OCI-LY1 (cell line): Measurements from ENCODE around the gene PSMB10.

Experiments
- H2AFZ ChIP-seq: fragments of 200-600 bp; sonication (generic), shearing (Covaris generic); 2 replicates; pipeline ENCODE4 v1.6.0; 2014; ENCODE audit warnings: antibody characterized with exemption, mild to moderate bottlenecking, low read length
- H3F3A ChIP-seq: fragments of 200-600 bp; sonication (generic), shearing (Covaris generic); 2 replicates; pipeline ENCODE4 v1.6.0; 2014; ENCODE audit warnings: mild to moderate bottlenecking, antibody characterized with exemption, low read length, moderate library complexity; ENCODE audit not compliant: insufficient read depth
- H3K27ac ChIP-seq: fragments of 200-600 bp; sonication (generic); 2 replicates; pipeline ENCODE4 v1.5.1; 2014; ENCODE audit warnings: low read length, mixed run types, mild to moderate bottlenecking, low read depth; ENCODE audit not compliant: poor library complexity, severe bottlenecking
- H3K27me3 ChIP-seq: fragments of 200-600 bp; sonication (generic); 2 replicates; pipeline ENCODE4 v1.6.0; 2014; ENCODE audit warnings: antibody characterized with exemption, mild to moderate bottlenecking, low read length, moderate library complexity; ENCODE audit not compliant: insufficient read depth
- H3K36me3 ChIP-seq: fragments of 200-600 bp; sonication (generic); 2 replicates; pipeline ENCODE4 v1.6.1; 2014; ENCODE audit warnings: mild to moderate bottlenecking, antibody characterized with exemption, low read length, moderate library complexity, mixed read lengths; ENCODE audit not compliant: insufficient read depth
- H3K4me1 ChIP-seq: fragments of 200-600 bp; sonication (generic); 2 replicates; pipeline ENCODE4 v1.5.1; 2014; ENCODE audit warnings: mild to moderate bottlenecking, low read length, moderate library complexity; ENCODE audit not compliant: insufficient read depth, severe bottlenecking
- H3K4me2 ChIP-seq: fragments of 200-600 bp; sonication (generic), shearing (Covaris generic); 2 replicates; pipeline ENCODE4 v1.6.1; 2014; ENCODE audit warnings: low read length
- H3K4me3 ChIP-seq: fragments of 200-600 bp; sonication (generic); 2 replicates; pipeline ENCODE4 v1.5.1; 2014; ENCODE audit warnings: low read length, low read depth, mild to moderate bottlenecking, mixed read lengths; ENCODE audit not compliant: poor library complexity, severe bottlenecking
- H3K79me2 ChIP-seq: fragments of 200-600 bp; shearing (Covaris generic); 2 replicates; pipeline ENCODE4 v1.6.1; 2016; ENCODE audit warnings: mixed run types, low read length, mixed read lengths; ENCODE audit not compliant: insufficient read depth
- H3K9ac ChIP-seq: fragments of 200-600 bp; sonication (generic), shearing (Covaris generic); 2 replicates; pipeline ENCODE4 v1.6.1; 2014; ENCODE audit warnings: mild to moderate bottlenecking, low read length, mixed read lengths
- H3K9me2 ChIP-seq: fragments of 200-600 bp; sonication (generic), shearing (Covaris generic); 2 replicates; pipeline ENCODE4 v1.6.1; 2014; ENCODE audit warnings: low read depth, mild to moderate bottlenecking, low read length, mixed read lengths
- H3K9me3 ChIP-seq: fragments of 200-600 bp; shearing (Covaris generic); 2 replicates; pipeline ENCODE4 v1.6.1; 2014; ENCODE audit warnings: low read length, mixed read lengths
- H4K20me1 ChIP-seq: fragments of 200-600 bp; sonication (generic), shearing (Covaris generic); 2 replicates; pipeline ENCODE4 v1.6.0; 2016; ENCODE audit warnings: mild to moderate bottlenecking, low read length; ENCODE audit not compliant: insufficient read depth
- CTCF ChIP-seq: fragments of 200-600 bp; sonication (generic), shearing (Covaris generic); IDR thresholded peaks from 2 replicates; pipeline ENCODE4 v1.5.1; 2017; ENCODE audit warnings: mild to moderate bottlenecking, antibody characterized with exemption, low read length, moderate library complexity, mixed read lengths
- EZH2 ChIP-seq: fragments of 200-600 bp; sonication (generic), shearing (Covaris generic); IDR thresholded peaks from 2 replicates; pipeline ENCODE4 v1.8.0; 2017; ENCODE audit warnings: borderline replicate concordance, mixed run types, mild to moderate bottlenecking, antibody characterized with exemption, low read length, moderate library complexity, mixed read lengths

The PSMB10 gene

DNA sequence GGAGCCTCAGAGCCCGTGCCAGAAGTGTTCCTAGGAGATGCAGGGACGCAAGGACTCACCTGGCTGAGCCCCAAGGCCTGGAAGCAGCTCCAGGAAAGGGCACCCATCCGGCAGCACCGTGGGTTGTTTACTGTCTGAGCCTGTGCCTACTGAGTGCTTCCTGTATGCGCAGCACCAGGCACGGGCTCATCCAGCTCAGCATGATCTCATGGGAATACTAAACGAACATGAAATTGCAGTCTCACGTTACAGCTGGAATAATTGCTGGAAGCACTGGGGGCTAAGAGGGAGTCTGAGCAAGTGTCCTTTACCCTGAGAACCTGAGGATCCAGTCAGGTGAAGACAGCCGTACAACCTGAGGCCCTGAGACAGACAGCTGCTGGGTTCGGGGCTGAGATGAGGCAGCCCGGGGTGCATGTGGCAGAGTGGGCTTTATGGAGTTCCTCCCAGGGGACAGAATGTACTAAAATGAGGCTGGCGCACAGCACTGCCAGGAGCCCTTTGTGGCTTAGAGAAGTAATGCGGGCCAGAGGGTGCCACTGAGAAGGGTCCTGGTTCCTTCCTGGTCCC is 10.4 kb downstream of the PSMB10 start:
- no peak overlapping the region for H3K4me3 ChIP-seq
- H3K4me1 ChIP-seq, result peaks cover 14% of the 10 kb centered on the region
- no peaks in the 10 kb centered on the region for H3K9me3 ChIP-seq
- H3K27ac ChIP-seq, result peak overlapping the region; percentile 9
- TF ChIP-seq CTCF (no peak), EZH2 (no peak)
- H4K20me1 ChIP-seq, result no peaks in the 10 kb centered on the region
- H3K9me2 ChIP-seq, result no peaks in the 10 kb centered on the region
- H3K79me2 ChIP-seq, result no peaks in the 10 kb centered on the region
- H3K36me3 ChIP-seq, result peaks cover 15% of the 10 kb centered on the region; the same call in 1 of the 2 replicates
- H2AFZ ChIP-seq, result no peak overlapping the region
- H3K4me2 ChIP-seq, result no peak overlapping the region
- H3K27me3 ChIP-seq, result no peaks in the 10 kb centered on the region
- H3F3A ChIP-seq, result no peaks in the 10 kb centered on the region
- H3K9ac ChIP-seq, result no peak overlapping the region; the same call in 1 of the 2 replicates

DNA sequence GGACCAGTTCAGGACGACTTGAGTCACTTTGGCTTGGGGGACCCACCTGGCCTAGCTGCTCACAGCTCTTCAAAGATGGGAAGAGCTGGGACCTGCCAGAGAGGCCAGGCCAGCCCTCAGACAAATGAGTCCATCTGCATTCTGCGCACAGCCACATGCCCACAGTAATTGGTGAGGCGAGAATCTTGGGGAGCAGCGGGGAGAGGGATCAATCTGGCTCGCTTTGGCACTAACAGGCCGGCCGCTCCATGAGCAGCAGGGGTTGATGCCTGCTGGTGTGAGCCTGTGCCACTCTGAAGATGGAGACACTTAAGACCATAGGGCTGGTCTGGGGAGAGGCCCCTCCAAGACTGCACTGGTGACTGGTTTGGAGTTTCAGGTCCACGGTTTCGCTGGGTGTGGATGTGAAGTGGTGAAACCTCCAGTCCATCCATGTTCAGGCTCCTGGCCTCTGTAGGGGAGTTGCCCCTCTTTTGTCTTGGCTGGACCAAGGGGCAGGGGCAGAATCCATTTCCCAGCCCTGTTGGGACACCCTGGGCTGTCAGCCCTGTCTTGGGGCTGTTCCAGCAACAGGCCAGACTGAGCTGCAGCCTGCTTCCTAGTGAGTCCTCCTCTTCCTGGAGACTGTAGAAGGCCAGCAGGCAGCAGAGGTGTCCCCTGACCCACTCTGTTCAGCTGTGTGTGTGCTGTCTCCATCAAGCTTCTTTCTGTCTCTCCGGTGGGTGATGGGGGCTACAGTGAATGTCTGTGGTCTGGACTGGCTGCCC is 12.3 kb downstream of the PSMB10 start:
- Histone ChIP-seq H3K4me3 (no peak overlapping the region), H3K27me3 (no peaks in the 10 kb centered on the region), H3K9ac (no peak overlapping the region), H3K4me1 (peaks cover 14% of the 10 kb centered on the region), H3K79me2 (no peaks in the 10 kb centered on the region), H3K9me3 (no peaks in the 10 kb centered on the region), H3F3A (no peaks in the 10 kb centered on the region), H3K36me3 (peaks cover 10% of the 10 kb centered on the region; the same call in 1 of the 2 replicates), H3K4me2 (no peak overlapping the region), H3K27ac (no peak overlapping the region), H3K9me2 (no peaks in the 10 kb centered on the region), H4K20me1 (no peaks in the 10 kb centered on the region), H2AFZ (no peak overlapping the region)
- TF ChIP-seq CTCF (no peak), EZH2 (no peak)

DNA sequence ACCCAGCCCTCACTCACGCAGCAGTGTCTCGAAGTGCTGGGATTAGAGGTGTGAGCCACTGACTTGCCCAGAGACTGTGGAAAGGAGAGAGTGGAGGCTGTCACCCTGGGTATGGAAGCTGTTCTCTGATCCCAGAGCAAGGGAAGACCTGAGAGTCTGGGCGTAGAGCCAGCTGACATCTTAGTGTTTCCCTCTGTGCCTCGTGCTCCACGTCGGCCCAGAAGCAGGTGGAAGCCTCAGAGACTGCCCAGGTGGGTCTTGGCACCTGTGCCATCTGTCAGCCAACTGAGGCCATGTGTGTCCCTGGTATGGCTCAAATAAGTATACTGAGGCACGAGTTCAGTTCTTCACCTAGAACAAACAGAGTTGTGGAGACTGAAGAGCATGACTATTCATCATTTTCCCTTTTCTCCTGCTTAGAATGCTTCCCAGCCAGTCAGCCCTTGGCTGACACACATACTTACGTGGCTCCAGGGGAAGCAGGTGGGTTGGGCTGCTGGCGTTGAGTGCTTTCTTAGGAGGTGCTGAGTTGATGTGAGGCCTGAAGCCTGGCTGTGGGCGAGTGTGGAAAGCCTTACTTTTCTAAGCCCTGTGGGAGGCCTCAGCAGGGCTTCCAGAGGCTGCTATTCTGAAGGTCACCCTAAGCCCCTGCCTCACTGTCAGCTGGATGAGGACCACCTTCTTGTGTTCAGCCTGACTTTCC is 13.1 kb downstream of the PSMB10 start:
- Histone ChIP-seq H3K9ac (no peak overlapping the region), H3K27me3 (no peaks in the 10 kb centered on the region)

More for the DNA sequence above, 13.1 kb downstream of the PSMB10 start:
- no peaks in the 10 kb centered on the region for H3F3A ChIP-seq
- TF ChIP-seq CTCF, result no peak
- TF ChIP-seq EZH2, result no peak
- no peaks in the 10 kb centered on the region for H4K20me1 ChIP-seq
- H3K79me2 ChIP-seq, result no peaks in the 10 kb centered on the region
- no peaks in the 10 kb centered on the region for H3K9me2 ChIP-seq
- H3K27ac ChIP-seq, result no peak overlapping the region
- peaks cover 14% of the 10 kb centered on the region for H3K4me1 ChIP-seq
- H2AFZ ChIP-seq, result no peak overlapping the region
- peaks cover 6% of the 10 kb centered on the region; the same call in 1 of the 2 replicates for H3K36me3 ChIP-seq
- H3K9me3 ChIP-seq, result no peaks in the 10 kb centered on the region
- no peak overlapping the region for H3K4me2 ChIP-seq
- no peak overlapping the region for H3K4me3 ChIP-seq
